K562 (cell line): ENCODE data around the gene GPR107.

Experiments
- BRCA1 ChIP-seq, 2 experiments: fragments of 450-650 bp in 1 of 2; sonication (generic) in 1 of 2; formaldehyde crosslinking in 1 of 2; IDR thresholded peaks; 2 replicates each; pipeline versions ENCODE4 v1.5.0 to v1.6.1; 2017 to 2020; ENCODE audit warnings: mild to moderate bottlenecking in 1 of 2, missing genetic modification reagents in 1 of 2
- CREM ChIP-seq: IDR thresholded peaks from 2 replicates; pipeline ENCODE4 v1.6.1; 2014; ENCODE audit warnings: antibody characterized with exemption, low read depth
- GABPA ChIP-seq: fragments of 200-800 bp; sonication (Bioruptor generic); conservative IDR thresholded peaks from 2 replicates; pipeline ENCODE4 v1.6.1; 2016; ENCODE audit warnings: low read depth, missing genetic modification characterization, missing compliant biosample characterization
- KLF6 ChIP-seq: fragments of 250-450 bp; sonication (Bioruptor Pico); IDR thresholded peaks from 2 replicates; pipeline ENCODE4 v1.4.0; 2020; ENCODE audit warnings: mild to moderate bottlenecking, moderate library complexity, borderline replicate concordance
- POLR2AphosphoS2 ChIP-seq: IDR thresholded peaks from 2 replicates; pipeline ENCODE4 v1.6.1; 2012; ENCODE audit warnings: low read length, improper control_type of control experiment
- SIN3A ChIP-seq, 2 experiments: fragments of 150-350 bp in 1 of 2; IDR thresholded peaks; 2 replicates each; pipeline ENCODE4 v1.6.1; 2011 to 2016; ENCODE audit warnings: borderline replicate concordance in 2 of 2, low read depth in 2 of 2, low read length in 2 of 2, mild to moderate bottlenecking in 2 of 2, moderate library complexity in 2 of 2; ENCODE audit not compliant: control insufficient read depth in 1 of 2
- SMC3 ChIP-seq: conservative IDR thresholded peaks from 2 replicates; pipeline ENCODE4 v1.6.1; 2011; ENCODE audit warnings: low read depth, low read length, improper control_type of control experiment; ENCODE audit not compliant: insufficient read depth
- SRSF3 ChIP-seq: fragments of 200-400 bp; formaldehyde crosslinking; IDR thresholded peaks from 2 replicates; pipeline ENCODE4 v1.6.1; 2016; ENCODE audit warnings: mild to moderate bottlenecking, low read length, moderate library complexity; ENCODE audit not compliant: insufficient read depth
- TCF7L2 ChIP-seq: fragments of 150-350 bp; IDR thresholded peaks from 2 replicates; pipeline ENCODE4 v1.6.1; 2016; ENCODE audit warnings: low read depth, mild to moderate bottlenecking, low read length, moderate library complexity
- ZNF740 ChIP-seq, 3 experiments: fragments of 200-800 bp in 1 of 3; sonication (Bioruptor generic) in 1 of 3; sonication (generic) in 1 of 3; formaldehyde crosslinking in 1 of 3; IDR thresholded peaks; 2 replicates each; pipeline versions ENCODE4 v1.6.1 to v1.8.0; 2016 to 2022; ENCODE audit warnings: mild to moderate bottlenecking in 2 of 3, missing compliant biosample characterization in 2 of 3, missing genetic modification characterization in 2 of 3, missing genetic modification reagents in 1 of 3
- TF ChIP-seq, protein P1 (sequence below): sonication (generic); formaldehyde crosslinking; IDR thresholded peaks from 2 replicates; pipeline ENCODE4 v1.9.0; 2022; ENCODE audit warnings: mild to moderate bottlenecking, missing genetic modification reagents
- TF ChIP-seq, protein P2 (sequence below), 3 experiments: IDR thresholded peaks in 2 of 3; conservative IDR thresholded peaks in 1 of 3; 2 replicates each; pipeline ENCODE4 v1.5.1; 2011 to 2012; ENCODE audit warnings: low read length in 3 of 3, mild to moderate bottlenecking in 3 of 3, control low read depth in 2 of 3, improper control_type of control experiment in 1 of 3, inconsistent platforms in 1 of 3, low read depth in 1 of 3, mixed read lengths in 1 of 3, moderate library complexity in 1 of 3; ENCODE audit not compliant: insufficient read depth in 2 of 3

GRCh38 chr9:130176760-130177159 is 123.1 kb downstream of the GPR107 start:
- no peak for TF ChIP-seq BRCA1 (IDR thresholded peaks at IDR 0.05)
- TF ChIP-seq BRCA1 (CRISPR knock-in tag; IDR thresholded peaks at IDR 0.05), result no peak
- TF ChIP-seq, protein P1, sequence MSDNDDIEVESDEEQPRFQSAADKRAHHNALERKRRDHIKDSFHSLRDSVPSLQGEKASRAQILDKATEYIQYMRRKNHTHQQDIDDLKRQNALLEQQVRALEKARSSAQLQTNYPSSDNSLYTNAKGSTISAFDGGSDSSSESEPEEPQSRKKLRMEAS, result no peak
- no peak for TF ChIP-seq KLF6 (CRISPR knock-in tag)
- TF ChIP-seq TCF7L2, result no peak
- no peak for TF ChIP-seq GABPA (tag)
- TF ChIP-seq SIN3A (IDR thresholded peaks at IDR 0.05; ENCODE audit: borderline replicate concordance in 2 of 2, control insufficient read depth in 1 of 2, low read depth in 2 of 2, low read length in 2 of 2), result no peak
- no peak for TF ChIP-seq ZNF740 (CRISPR knock-in tag; IDR thresholded peaks at IDR 0.05)
- no peak for TF ChIP-seq ZNF740 (tag; IDR thresholded peaks at IDR 0.05)
- TF ChIP-seq POLR2AphosphoS2, result no peak
- no peak for TF ChIP-seq SRSF3
- TF ChIP-seq, protein P2, sequence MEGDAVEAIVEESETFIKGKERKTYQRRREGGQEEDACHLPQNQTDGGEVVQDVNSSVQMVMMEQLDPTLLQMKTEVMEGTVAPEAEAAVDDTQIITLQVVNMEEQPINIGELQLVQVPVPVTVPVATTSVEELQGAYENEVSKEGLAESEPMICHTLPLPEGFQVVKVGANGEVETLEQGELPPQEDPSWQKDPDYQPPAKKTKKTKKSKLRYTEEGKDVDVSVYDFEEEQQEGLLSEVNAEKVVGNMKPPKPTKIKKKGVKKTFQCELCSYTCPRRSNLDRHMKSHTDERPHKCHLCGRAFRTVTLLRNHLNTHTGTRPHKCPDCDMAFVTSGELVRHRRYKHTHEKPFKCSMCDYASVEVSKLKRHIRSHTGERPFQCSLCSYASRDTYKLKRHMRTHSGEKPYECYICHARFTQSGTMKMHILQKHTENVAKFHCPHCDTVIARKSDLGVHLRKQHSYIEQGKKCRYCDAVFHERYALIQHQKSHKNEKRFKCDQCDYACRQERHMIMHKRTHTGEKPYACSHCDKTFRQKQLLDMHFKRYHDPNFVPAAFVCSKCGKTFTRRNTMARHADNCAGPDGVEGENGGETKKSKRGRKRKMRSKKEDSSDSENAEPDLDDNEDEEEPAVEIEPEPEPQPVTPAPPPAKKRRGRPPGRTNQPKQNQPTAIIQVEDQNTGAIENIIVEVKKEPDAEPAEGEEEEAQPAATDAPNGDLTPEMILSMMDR (IDR thresholded peaks at IDR 0.05 in 2 of 3, conservative IDR thresholded peaks at IDR 0.05 in 1 of 3; ENCODE audit: insufficient read depth in 2 of 3, low read depth in 1 of 3, low read length in 3 of 3), result no peak
- no peak for TF ChIP-seq CREM
- TF ChIP-seq SMC3, result no peak
